HepG2 (cell line): ENCODE data around the gene ATG4D. TPM values are rescaled to one million over a fixed set of nuclear protein-coding genes. Genes with fewer than 3 reads are reported as not detected.

ENCODE experiments used
- ELF4 ChIP-seq: sonication (generic); formaldehyde crosslinking; IDR thresholded peaks from 2 replicates; pipeline ENCODE4 v1.5.0; 2020; ENCODE audit warnings: missing genetic modification reagents, mild to moderate bottlenecking, moderate library complexity, borderline replicate concordance
- GFI1 ChIP-seq: sonication (generic); formaldehyde crosslinking; IDR thresholded peaks from 2 replicates; pipeline ENCODE4 v1.5.0; 2020; ENCODE audit warnings: missing genetic modification reagents, mild to moderate bottlenecking, borderline replicate concordance
- LCORL ChIP-seq, 2 experiments: fragments of 450-650 bp in 1 of 2; sonication (generic) in 1 of 2; formaldehyde crosslinking in 1 of 2; IDR thresholded peaks; 2 replicates each; pipeline versions ENCODE4 v1.5.0 to v1.6.1; 2017 to 2020; ENCODE audit warnings: antibody characterized with exemption in 1 of 2, missing genetic modification reagents in 1 of 2
- PITX1 ChIP-seq: sonication (generic); formaldehyde crosslinking; IDR thresholded peaks from 2 replicates; pipeline ENCODE4 v1.5.1; 2020; ENCODE audit warnings: mild to moderate bottlenecking, missing genetic modification reagents
- PRPF4 ChIP-seq: fragments of 200-400 bp; formaldehyde crosslinking; IDR thresholded peaks from 2 replicates; pipeline ENCODE4 v1.6.1; 2016; ENCODE audit warnings: low read length, low read depth; ENCODE audit not compliant: poor library complexity, severe bottlenecking
- ZBTB7A ChIP-seq: sonication (generic); formaldehyde crosslinking; IDR thresholded peaks from 2 replicates; pipeline ENCODE4 v1.8.0; 2022; ENCODE audit warnings: mild to moderate bottlenecking, missing genetic modification reagents
- ZFP41 ChIP-seq: sonication (generic); formaldehyde crosslinking; IDR thresholded peaks from 2 replicates; pipeline ENCODE4 v1.4.0; 2020; ENCODE audit warnings: mild to moderate bottlenecking, missing genetic modification reagents, borderline replicate concordance
- ZNF263 ChIP-seq: sonication (generic); formaldehyde crosslinking; IDR thresholded peaks from 2 replicates; pipeline ENCODE4 v1.4.0; 2020; ENCODE audit warnings: missing genetic modification reagents
- ZNF510 ChIP-seq: sonication (generic); formaldehyde crosslinking; IDR thresholded peaks from 2 replicates; pipeline ENCODE4 v1.4.0; 2020; ENCODE audit warnings: low read depth, mild to moderate bottlenecking, missing genetic modification reagents
- ZNF703 ChIP-seq: sonication (generic); formaldehyde crosslinking; IDR thresholded peaks from 2 replicates; pipeline ENCODE4 v1.5.1; 2020; ENCODE audit warnings: missing genetic modification reagents, mild to moderate bottlenecking, moderate library complexity, borderline replicate concordance
- ZSCAN20 ChIP-seq: sonication (generic); formaldehyde crosslinking; IDR thresholded peaks from 2 replicates; pipeline ENCODE4 v1.4.0; 2020; ENCODE audit warnings: missing genetic modification reagents, mild to moderate bottlenecking, borderline replicate concordance
- polyA plus RNA-seq, 8 experiments: library from polyadenylated mRNA; depleted of rRNA in 3 of 8; stranded (reverse) in 7 of 8; unstranded in 1 of 8; fragments of >200 nt; fragmentation: Illumina TruSeq in 4 of 8; extraction: Trizol in 4 of 8; gene quantifications; 2 replicates each; pipeline versions ENCODE4 v1.2.1 to v1.2.3, GENCODE V29; 2011 to 2016; ENCODE audit warnings: low read depth in 4 of 8, missing spikeins in 1 of 8, mixed read lengths in 1 of 8; ENCODE audit not compliant: insufficient read depth in 1 of 8
- total RNA-seq, 5 experiments: library from RNA; depleted of rRNA; stranded (reverse); fragments of >200 nt; fragmentation: Illumina TruSeq; extraction: Trizol; gene quantifications; 2 replicates each; pipeline ENCODE4 v1.2.3, GENCODE V29; 2016; ENCODE audit warnings: low read depth in 1 of 5
- TF ChIP-seq, protein P1 (sequence below): sonication (generic); formaldehyde crosslinking; IDR thresholded peaks from 2 replicates; pipeline ENCODE4 v1.8.0; 2022; ENCODE audit warnings: mild to moderate bottlenecking, missing genetic modification reagents
- TF ChIP-seq, protein P2 (sequence below): sonication (generic); formaldehyde crosslinking; IDR thresholded peaks from 2 replicates; pipeline ENCODE4 v1.4.0; 2020; ENCODE audit warnings: low read depth, mild to moderate bottlenecking, missing genetic modification reagents
- TF ChIP-seq, protein P3 (sequence below): sonication (generic); formaldehyde crosslinking; IDR thresholded peaks from 2 replicates; pipeline ENCODE4 v1.5.0; 2020; ENCODE audit warnings: mild to moderate bottlenecking, missing genetic modification reagents
- TF ChIP-seq, protein P4 (sequence below): sonication (generic); formaldehyde crosslinking; IDR thresholded peaks from 2 replicates; pipeline ENCODE4 v1.4.0; 2020; ENCODE audit warnings: missing genetic modification reagents
- TF ChIP-seq, protein P5 (sequence below): IDR thresholded peaks from 2 replicates; pipeline ENCODE4 v1.6.1; 2016; ENCODE audit warnings: control low read depth

ATG4D gene
- total and polyA plus RNA-seq, 2 of the 13 experiments (the other 11 are each of a cell fraction or from before 2014, with no cell fraction given): 17.8 to 19.0 TPM

DNA sequence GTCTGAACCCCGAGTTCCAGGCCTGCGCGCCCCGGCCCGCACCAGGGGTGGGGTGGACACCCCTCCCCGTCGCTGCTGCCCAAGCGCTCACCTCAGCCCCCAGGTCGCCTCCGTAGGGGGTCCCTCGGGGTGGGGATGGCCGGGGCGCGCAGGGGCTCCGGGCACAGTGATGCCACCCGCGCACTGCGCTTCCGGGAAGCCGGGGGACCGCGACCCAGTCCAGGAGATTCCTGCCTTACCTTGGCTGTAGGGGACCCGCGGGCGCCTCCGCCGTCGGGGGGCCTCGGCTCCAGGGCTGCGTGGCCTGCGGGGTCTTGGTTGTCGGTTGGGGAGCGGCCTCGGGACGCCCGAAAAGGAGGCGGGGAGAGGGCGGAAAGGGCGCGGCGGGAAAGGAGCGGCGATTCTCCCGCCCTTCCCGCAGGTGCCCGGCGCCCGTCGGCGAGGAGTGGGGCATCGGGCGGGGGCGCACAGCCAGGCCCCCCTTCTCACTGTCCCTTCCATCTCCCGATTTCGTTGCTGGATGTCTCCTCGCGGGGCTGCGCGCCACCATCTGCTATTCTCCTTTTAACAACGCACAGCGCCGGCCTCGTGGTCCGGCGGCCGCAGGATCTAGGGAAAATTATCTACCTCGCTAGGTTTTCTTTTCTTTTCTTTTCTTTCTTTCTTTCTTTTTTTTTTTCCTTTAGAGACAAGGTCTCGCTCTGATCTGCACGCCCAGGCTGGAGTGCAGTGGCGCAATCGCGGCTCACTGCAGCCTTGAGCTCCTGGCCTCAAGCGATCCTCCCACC, 40.5 kb upstream of the ATG4D start, which contains the start of gene KEAP1 (continued):
- TF ChIP-seq ZNF510: no peak; the same call in 1 of the 2 replicates
- no peak for TF ChIP-seq ZFP41 (CRISPR knock-in tag)
- TF ChIP-seq GFI1 (CRISPR knock-in tag): 0 out of 2 replicates have a peak, but pooled peaks have one; percentile 8
- TF ChIP-seq PITX1 (CRISPR knock-in tag): peak; percentile 61
- no peak for TF ChIP-seq ELF4 (CRISPR knock-in tag)
- TF ChIP-seq, protein P1, sequence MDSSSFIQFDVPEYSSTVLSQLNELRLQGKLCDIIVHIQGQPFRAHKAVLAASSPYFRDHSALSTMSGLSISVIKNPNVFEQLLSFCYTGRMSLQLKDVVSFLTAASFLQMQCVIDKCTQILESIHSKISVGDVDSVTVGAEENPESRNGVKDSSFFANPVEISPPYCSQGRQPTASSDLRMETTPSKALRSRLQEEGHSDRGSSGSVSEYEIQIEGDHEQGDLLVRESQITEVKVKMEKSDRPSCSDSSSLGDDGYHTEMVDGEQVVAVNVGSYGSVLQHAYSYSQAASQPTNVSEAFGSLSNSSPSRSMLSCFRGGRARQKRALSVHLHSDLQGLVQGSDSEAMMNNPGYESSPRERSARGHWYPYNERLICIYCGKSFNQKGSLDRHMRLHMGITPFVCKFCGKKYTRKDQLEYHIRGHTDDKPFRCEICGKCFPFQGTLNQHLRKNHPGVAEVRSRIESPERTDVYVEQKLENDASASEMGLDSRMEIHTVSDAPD (CRISPR knock-in tag): no peak
- peak; percentile 47; the same call in 1 of the 2 replicates for TF ChIP-seq ZBTB7A (CRISPR knock-in tag)
- 0 out of 2 replicates have a peak, but pooled peaks have one; percentile 39 for TF ChIP-seq ZNF263 (CRISPR knock-in tag)
- TF ChIP-seq, protein P2, sequence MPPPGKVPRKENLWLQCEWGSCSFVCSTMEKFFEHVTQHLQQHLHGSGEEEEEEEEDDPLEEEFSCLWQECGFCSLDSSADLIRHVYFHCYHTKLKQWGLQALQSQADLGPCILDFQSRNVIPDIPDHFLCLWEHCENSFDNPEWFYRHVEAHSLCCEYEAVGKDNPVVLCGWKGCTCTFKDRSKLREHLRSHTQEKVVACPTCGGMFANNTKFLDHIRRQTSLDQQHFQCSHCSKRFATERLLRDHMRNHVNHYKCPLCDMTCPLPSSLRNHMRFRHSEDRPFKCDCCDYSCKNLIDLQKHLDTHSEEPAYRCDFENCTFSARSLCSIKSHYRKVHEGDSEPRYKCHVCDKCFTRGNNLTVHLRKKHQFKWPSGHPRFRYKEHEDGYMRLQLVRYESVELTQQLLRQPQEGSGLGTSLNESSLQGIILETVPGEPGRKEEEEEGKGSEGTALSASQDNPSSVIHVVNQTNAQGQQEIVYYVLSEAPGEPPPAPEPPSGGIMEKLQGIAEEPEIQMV (CRISPR knock-in tag): no peak
- TF ChIP-seq, protein P3, sequence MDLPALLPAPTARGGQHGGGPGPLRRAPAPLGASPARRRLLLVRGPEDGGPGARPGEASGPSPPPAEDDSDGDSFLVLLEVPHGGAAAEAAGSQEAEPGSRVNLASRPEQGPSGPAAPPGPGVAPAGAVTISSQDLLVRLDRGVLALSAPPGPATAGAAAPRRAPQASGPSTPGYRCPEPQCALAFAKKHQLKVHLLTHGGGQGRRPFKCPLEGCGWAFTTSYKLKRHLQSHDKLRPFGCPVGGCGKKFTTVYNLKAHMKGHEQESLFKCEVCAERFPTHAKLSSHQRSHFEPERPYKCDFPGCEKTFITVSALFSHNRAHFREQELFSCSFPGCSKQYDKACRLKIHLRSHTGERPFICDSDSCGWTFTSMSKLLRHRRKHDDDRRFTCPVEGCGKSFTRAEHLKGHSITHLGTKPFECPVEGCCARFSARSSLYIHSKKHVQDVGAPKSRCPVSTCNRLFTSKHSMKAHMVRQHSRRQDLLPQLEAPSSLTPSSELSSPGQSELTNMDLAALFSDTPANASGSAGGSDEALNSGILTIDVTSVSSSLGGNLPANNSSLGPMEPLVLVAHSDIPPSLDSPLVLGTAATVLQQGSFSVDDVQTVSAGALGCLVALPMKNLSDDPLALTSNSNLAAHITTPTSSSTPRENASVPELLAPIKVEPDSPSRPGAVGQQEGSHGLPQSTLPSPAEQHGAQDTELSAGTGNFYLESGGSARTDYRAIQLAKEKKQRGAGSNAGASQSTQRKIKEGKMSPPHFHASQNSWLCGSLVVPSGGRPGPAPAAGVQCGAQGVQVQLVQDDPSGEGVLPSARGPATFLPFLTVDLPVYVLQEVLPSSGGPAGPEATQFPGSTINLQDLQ: no peak; the same call in 1 of the 2 replicates
- no peak for TF ChIP-seq LCORL (IDR thresholded peaks at IDR 0.05)
- peak; percentile 64; the same call in 1 of the 2 replicates for TF ChIP-seq LCORL (CRISPR knock-in tag; IDR thresholded peaks at IDR 0.05)
- TF ChIP-seq, protein P4, sequence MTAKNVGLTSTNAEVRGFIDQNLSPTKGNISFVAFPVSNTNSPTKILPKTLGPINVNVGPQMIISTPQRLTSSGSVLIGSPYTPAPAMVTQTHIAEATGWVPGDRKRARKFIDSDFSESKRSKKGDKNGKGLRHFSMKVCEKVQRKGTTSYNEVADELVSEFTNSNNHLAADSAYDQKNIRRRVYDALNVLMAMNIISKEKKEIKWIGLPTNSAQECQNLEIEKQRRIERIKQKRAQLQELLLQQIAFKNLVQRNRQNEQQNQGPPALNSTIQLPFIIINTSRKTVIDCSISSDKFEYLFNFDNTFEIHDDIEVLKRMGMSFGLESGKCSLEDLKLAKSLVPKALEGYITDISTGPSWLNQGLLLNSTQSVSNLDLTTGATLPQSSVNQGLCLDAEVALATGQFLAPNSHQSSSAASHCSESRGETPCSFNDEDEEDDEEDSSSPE (CRISPR knock-in tag): peak; percentile 87
- peak; percentile 88 for TF ChIP-seq ZSCAN20 (CRISPR knock-in tag)
- TF ChIP-seq, protein P5, sequence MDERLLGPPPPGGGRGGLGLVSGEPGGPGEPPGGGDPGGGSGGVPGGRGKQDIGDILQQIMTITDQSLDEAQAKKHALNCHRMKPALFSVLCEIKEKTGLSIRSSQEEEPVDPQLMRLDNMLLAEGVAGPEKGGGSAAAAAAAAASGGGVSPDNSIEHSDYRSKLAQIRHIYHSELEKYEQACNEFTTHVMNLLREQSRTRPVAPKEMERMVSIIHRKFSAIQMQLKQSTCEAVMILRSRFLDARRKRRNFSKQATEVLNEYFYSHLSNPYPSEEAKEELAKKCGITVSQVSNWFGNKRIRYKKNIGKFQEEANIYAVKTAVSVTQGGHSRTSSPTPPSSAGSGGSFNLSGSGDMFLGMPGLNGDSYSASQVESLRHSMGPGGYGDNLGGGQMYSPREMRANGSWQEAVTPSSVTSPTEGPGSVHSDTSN (CRISPR knock-in tag): no peak
- TF ChIP-seq ZNF703 (CRISPR knock-in tag): peak; percentile 62
- TF ChIP-seq PRPF4: no peak
